Mammary epithelial cell (primary cell): ENCODE measurements around the gene C3orf49.

Experiments
- CTCF ChIP-seq, 2 donors: IDR thresholded peaks in 1 of 2; conservative IDR thresholded peaks in 1 of 2; 2 replicates each; pipeline ENCODE4 v1.5.1; 2011 to 2012; ENCODE audit warnings: inconsistent platforms in 2 of 2, low read length in 2 of 2, mild to moderate bottlenecking in 2 of 2, control low read depth in 1 of 2, low read depth in 1 of 2; ENCODE audit not compliant: insufficient read depth in 1 of 2; ENCODE audit errors: extremely low read depth in 1 of 2
- EZH2 ChIP-seq: IDR thresholded peaks from 2 replicates; pipeline ENCODE4 v1.6.1; 2012; ENCODE audit warnings: low read length, inconsistent platforms, borderline replicate concordance

GRCh38 chr3:63819151-63819398 is at the start of gene C3orf49:
- TF ChIP-seq CTCF (conservative IDR thresholded peaks at IDR 0.05 in 1 of 2, IDR thresholded peaks at IDR 0.05 in 1 of 2; ENCODE audit: extremely low read depth in 1 of 2, insufficient read depth in 1 of 2, low read depth in 1 of 2, low read length in 2 of 2) (no peak), EZH2 (no peak)
